ENCODE measurements around the gene HOXB8.
A peak's percentile ranks its signal among the peaks of the same experiment; 100 is the strongest.

Gene HOXB8

DNA sequence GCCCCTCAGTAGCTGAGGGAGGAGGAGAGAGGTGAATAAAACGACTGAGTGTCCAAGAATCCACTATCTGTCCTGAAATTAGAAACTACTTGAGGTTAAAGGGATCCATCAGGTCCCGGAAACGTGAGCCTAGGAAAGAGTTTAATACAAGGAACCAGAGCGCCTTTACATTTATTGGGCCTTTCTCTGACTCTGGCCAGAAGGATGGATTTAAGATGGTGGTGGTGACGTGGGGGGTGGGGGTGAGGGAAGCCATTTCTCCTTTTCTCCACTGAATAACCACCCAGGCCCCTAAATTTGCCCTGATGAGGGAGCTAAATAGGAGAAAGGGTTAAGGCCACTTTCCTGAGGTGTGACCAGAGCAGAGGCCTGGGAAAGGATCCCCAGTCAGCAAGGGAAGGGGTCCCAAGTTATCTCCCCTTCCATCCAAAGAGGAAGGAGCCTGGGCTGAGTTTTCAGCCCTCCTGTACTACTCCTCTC lies 12.1 kb upstream of the HOXB8 start:
- DNase-seq (ENCODE audit: low spot score) = no peak
- TF ChIP-seq, protein P1, sequence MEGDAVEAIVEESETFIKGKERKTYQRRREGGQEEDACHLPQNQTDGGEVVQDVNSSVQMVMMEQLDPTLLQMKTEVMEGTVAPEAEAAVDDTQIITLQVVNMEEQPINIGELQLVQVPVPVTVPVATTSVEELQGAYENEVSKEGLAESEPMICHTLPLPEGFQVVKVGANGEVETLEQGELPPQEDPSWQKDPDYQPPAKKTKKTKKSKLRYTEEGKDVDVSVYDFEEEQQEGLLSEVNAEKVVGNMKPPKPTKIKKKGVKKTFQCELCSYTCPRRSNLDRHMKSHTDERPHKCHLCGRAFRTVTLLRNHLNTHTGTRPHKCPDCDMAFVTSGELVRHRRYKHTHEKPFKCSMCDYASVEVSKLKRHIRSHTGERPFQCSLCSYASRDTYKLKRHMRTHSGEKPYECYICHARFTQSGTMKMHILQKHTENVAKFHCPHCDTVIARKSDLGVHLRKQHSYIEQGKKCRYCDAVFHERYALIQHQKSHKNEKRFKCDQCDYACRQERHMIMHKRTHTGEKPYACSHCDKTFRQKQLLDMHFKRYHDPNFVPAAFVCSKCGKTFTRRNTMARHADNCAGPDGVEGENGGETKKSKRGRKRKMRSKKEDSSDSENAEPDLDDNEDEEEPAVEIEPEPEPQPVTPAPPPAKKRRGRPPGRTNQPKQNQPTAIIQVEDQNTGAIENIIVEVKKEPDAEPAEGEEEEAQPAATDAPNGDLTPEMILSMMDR (IDR thresholded peaks at IDR 0.05; ENCODE audit: borderline replicate concordance, control extremely low read depth, extremely low read depth, insufficient read depth, missing control alignments) = no peak
- in situ Hi-C loops (cut with MboI; ENCODE audit: low sequenced_read_pairs, unreplicated experiment) = no loop called here

DNA sequence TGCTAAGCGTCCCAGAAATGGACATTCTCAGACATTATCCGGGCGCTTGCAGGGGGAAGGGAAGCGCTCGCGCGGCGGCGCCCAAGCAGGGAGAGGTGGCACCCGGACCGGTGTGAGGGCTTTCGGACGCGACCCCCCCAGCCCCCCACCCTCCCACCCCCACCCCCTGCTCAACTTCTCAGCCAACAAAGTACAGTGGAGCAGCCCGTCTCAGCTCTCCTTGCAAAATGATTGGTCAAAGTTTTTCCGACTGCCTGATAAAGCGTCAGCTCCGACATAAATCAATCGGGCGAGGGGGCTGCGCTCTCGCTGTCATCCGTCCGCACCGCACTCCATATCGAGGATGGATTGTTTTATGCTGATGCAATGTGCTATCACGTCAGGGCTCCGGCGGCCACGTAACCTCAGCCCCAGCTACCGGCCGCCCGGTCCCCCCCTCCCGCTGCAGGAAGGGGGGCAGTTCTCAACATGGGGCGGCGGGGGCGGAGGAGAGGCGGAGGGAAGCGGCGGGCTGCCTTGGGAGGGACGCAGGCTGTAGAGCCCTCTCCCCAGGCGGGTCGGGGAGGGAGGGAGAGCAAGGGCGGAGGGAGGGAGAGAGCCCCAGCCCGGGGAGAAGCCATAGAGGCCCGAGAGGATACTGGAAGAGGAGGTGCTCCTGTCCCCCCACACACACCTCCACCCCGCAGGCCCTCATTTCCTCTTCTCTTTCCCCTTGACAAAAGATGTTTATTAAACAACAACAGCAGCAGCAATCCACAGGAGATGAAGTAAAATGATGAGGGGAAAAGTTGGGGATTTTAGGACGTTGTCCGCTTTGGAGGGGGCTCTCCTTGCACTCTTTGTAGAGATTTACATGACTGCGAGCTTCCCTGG lies 11.4 kb upstream of the HOXB8 start, which contains the start of gene HOXB9:
HOXB9 (minus strand) TSS at position 114 of the 873 bp plus-strand sequence; CDS start at position 25, 89 bp downstream.
- in situ Hi-C loops (cut with MboI; ENCODE audit: low sequenced_read_pairs, unreplicated experiment) = no loop called here
- peak; percentile 64 for DNase-seq (ENCODE audit: low spot score)
- TF ChIP-seq, protein P1 (IDR thresholded peaks at IDR 0.05; ENCODE audit: borderline replicate concordance, control extremely low read depth, extremely low read depth, insufficient read depth, missing control alignments) = no peak

DNA sequence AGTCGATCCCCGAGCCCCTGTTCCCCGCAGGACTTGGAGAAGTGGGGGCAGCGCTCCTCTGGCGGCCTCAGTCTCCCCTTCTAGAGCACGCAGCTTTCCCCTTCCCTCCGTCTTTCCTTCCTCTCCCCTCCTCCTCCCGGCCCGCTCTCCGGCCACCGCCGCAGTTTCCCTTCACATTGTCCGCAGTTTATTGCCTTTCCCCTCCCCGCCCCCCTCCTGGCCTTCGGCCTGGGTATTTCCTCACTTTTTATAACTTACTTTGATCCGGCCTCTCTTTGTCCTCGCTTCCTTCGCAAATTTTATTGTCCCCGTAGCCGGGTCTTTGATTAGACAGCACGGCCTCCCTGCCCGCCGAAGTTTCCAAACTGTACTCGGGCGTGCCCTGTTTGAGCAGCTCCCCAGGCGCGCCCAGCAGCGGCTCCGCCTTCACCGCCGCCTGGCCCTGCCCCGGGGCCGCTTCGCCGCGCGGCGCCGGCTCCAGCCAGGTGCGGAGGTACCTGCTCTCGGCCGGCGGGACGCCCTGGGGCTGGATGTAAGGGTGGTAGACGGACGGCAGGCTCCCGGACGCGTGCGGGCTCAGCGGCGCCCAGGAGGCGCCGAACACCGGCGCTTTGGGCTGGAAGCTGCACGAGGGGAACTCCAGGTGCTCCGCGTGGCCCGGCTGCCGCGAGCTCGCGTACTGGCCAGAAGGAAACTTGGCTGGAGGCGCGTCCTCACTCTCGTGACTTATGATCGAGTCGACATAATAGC lies 10.6 kb upstream of the HOXB8 start:
- peak; percentile 79 for DNase-seq (ENCODE audit: low spot score)
- in situ Hi-C loops (cut with MboI; ENCODE audit: low sequenced_read_pairs, unreplicated experiment) = no loop called here
- TF ChIP-seq, protein P1 (IDR thresholded peaks at IDR 0.05; ENCODE audit: borderline replicate concordance, control extremely low read depth, extremely low read depth, insufficient read depth, missing control alignments) = no peak

GRCh38 chr17:48624544-48625494 lies 9.7 kb upstream of the HOXB8 start:
- DNase-seq (ENCODE audit: low spot score) = peak; percentile 57
- TF ChIP-seq, protein P1 (IDR thresholded peaks at IDR 0.05; ENCODE audit: borderline replicate concordance, control extremely low read depth, extremely low read depth, insufficient read depth, missing control alignments) = no peak
- in situ Hi-C loops (cut with MboI; ENCODE audit: low sequenced_read_pairs, unreplicated experiment) = no loop called here

- in situ Hi-C loops (cut with MboI; ENCODE audit: low sequenced_read_pairs, unreplicated experiment) = no loop called here
- TF ChIP-seq, protein P1 (IDR thresholded peaks at IDR 0.05; ENCODE audit: borderline replicate concordance, control extremely low read depth, extremely low read depth, insufficient read depth, missing control alignments) = no peak
- DNase-seq (ENCODE audit: low spot score) = no peak
Measured at GRCh38 chr17:48624118-48624517, 9.0 kb upstream of the HOXB8 start.

All from GM13976 (cell line).